NCI-H128 (cell line): Measurements from ENCODE around the gene POTEF.
"Not testable (repeated sequence)": the region's sequence is repeated elsewhere in the genome, so short reads cannot be mapped to it uniquely, and the experiment has no call there.

Experiments used
- DNase-seq: peaks from one replicate; lab custom pipeline; 2025; ENCODE audit not compliant: unreplicated experiment; lab: John Stamatoyannopoulos, UW

The POTEF gene

DNA sequence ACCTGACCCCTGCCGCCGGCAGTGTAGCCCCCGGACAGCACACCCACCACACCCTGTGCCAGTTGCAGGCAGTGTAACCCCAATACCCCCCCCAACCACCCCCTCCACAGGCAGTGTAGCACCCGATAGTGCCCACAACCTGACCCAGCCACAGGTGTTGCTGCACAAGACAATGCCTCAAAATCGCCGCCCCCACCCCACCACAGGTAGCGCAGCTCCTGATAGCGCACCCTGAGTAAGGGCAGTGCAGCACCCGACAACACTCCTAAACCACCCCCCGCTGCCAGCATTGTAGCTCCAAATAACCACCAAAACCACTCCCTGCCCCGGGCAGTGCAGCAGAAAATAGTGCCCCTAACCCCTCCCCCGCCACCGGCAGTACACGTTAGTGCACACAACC lies 558 bp downstream of the POTEF start:
- DNase-seq, result not testable (repeated sequence)

DNA sequence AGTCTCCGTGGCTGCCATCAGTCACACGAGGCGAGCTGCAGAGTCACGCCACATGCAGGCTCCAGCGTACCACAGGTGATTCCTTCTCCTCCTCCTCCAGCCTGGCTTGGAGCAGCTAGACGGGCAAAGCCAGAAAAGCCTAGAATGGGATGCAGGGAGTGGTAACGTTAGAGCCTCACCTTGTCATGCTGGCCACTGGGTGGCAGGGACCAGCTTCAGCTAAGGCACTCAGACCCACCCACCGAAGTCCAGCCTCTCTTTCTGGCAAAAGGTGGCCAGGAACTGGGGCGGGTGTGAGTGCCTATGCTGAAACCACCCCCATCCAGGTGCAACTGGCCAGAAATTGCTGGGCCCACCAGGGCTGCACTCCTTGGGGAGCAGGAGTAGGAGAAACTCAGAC lies 1.3 kb downstream of the POTEF start:
- DNase-seq, result not testable (repeated sequence)

DNA sequence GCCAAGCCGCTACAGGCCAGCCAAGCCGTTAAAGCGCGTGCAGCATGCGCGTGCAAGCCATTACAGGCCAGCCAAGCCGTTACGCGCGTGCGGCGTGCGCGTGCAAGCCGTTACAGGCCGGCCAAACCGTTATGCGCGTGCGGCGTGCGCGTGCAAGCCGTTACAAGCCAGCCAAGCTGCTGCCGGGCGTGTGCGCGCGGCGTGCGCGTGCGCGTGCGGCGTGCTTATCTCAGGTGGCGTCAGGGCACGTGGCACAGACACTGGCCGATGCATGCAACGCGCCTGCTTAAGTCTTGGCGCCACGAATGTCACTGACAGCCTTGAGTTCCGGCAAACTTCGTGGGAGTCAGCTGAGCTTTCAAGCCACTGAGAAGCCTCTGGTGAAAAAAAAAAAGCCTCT lies 8.1 kb downstream of the POTEF start:
- not testable (repeated sequence) for DNase-seq

DNA sequence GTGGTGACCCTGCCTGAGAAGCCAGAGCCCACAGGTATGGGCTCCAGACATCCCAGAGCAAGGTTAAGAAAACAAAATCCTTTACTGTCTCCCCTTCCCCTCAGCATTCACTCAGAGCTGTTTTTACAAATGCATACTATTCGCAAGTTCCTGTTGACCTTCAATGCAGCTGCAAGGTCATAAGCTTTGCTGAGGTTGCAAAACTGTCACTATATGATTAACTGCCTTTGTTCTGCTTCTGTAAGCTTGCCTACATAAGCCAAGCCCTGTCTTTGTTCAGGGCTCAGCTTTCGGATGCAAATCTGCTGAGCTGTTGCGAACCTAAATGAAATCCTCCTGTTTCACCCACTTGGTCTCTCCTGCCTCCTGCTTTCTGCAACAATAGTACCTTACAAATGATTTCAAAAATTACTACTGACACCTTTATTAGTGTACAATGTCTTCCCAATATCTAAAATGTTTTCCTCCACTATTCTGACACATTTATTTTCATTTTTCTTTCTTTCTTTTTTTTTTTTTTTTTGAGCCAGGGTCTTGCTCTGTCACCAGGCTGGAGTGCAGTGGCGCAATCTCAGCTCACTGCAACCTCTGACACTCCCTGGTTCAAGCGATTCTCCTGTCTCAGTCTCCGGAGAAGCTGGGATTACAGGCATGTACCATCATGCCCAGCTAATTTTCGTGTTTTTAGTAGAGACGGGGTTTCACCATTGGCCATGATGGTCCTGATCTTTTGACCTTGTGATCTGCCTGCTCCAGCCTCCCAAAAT lies 26.2 kb downstream of the POTEF start:
- not testable (repeated sequence) for DNase-seq

DNA sequence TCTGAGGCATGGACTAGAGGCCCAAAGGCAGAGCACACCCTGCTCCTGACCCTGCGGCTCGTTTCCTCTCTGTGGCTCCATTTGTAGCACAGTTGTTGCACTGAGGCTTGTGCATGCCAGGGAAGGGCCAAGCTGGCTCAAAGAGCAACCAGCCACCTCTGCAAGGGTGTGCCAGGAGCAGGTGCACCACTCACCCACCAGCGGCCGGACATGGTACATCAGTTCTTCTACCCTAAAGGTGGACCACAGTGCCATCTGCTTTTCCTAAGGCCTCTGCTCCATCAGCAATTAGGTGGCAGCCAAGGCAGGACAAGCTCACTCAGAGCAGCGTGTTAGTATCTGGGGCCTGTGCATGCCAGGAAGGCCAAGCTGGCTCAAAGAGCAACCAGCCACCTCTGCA lies 66.4 kb downstream of the POTEF start:
- not testable (repeated sequence) for DNase-seq

DNA sequence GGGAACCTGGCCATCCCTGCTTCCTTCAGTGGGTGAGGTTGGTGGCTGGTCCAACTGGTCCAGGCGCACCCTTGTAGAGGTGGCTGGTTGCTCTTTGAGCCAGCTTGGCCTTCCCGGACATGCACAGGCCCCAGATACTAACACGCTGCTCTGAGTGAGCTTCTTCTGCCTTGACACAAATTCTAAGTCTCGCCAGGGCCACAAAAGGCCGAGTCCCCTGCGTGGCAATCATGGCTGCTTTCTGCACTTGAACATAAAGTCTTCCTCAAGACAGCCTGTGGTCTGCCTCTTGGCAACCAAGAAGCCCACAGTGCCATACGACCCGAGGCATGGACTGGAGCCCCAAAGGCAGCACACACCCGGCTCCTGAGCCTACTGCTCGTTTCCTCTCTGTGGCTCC lies 69.0 kb downstream of the POTEF start:
- DNase-seq, result not testable (repeated sequence)

DNA sequence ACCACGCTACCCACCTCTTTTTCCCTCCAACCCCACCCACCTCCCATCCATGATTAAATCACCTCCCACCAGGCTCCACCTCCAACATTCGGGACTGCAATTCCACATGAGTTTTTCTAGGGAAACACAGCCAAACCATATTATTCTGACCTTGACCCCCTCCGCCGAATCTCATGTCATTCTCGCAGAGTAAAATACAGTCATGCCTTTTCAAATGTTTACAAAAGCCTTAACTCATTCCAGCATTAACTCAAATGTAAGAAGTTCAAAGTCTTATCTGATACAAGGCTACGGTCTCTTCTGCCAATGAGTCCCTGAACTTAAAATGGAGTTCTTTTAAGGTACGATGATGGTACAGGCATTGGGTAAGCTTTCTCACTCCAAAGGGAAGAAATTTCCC lies 72.7 kb downstream of the POTEF start:
- not testable (repeated sequence) for DNase-seq

DNA sequence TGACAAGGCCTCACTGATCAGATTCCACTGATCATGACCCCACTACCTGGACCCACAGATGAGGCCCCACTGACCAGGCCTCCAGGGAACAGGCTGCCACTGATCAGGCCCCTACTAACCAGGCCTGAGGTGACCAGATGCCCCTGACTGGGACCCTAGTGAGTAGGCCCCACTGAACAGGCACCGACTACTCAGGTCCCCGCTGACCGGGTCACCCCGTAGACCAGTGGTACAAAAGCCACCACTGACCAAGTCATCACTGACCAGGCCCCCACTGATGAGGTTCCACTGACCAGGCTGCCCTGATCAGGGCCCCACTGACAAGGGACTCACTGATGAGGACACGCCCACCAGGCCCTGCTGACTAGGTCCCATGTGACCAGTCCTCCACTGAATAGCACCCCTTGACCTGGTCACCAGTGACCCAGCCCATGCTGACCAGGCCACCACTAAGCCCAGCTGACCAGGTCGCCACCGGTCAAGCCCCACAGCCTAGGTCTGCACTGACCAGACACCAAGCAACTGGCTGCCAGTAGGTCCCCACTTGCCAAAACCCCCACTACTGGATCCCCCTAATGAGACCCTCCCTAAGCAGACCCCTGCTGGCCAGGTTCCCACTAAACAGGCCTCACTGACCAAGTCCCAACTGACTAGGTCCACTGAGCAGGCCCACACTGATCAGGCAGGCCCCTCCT lies 75.7 kb downstream of the POTEF start:
- not testable (repeated sequence) for DNase-seq

DNA sequence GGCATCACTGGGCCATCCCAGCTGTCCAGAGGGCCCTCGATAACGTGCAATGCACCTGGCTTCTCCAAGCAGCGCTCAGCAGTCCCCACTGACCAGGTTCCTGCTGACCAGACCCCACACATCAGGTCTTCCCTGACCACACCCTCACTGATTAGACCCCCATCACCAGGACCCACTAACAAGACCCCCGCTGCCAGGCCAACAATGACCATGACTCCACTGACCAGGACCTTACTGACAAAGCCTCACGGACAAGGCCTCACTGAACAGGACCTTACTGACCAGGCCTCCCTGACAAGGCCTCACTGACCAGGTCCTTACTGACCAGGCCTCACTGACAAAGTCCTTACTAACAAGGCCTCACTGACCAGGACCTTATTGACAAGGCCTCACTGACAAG lies 76.6 kb downstream of the POTEF start:
- not testable (repeated sequence) for DNase-seq

DNA sequence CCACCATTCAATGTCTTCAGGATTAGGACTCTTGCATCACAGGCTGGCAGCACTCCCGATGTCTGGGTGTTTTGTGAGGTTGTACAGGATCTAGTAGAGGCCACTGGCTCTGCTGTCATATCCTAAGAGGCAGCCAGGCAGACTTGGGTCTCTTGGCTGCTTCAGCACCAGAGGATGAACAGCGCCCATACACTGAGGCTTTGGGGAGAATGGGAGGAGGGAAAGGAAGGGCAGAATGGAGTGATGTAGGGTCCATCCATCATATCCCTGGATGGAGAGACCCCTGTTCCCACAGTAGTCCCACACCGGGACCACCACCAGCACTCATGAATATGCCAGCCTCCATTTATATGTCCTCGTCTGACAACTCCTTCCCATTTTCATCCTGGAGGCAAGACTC lies 80.6 kb downstream of the POTEF start:
- DNase-seq, result not testable (repeated sequence)

DNA sequence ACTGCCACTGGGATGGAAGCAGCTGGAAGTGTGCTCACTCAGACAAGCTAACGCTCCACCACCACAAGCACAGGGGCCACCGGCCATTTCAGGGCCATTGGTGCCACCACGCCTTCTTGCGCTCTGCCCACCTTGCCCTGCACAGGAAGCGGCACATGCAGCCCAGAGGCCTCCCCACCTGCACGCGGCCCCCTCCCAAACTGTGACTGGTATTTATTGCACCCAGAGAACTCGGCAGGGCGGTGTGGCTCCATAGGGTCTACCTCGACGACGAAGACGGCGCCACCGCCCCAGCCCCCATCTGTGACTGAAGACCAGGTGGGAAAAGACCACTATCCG lies 90.8 kb downstream of the POTEF start:
- DNase-seq, result not testable (repeated sequence)

DNA sequence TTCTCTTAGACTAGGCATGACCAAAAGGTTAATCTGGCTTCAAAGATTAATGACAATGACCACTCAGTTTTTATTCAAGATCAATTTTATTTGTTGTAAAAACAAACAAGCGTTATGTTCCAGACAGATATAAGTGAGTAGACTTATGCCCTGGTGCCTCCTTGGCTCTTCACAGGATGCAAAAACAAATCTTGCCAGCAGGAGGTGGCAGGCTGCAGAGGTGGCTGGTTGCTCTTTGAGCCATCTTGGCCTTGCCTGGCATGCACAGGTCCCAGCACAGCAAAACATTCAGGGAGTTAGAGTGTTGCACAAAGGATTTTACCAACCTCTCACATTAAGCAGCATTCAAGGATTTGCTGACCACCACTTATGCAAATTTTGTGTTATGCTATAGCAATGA lies 103.1 kb downstream of the POTEF start:
- not testable (repeated sequence) for DNase-seq
